Muscle layer of duodenum (tissue), 2 donors: ENCODE measurements around the gene PALB2.

Experiments
- H3K27ac ChIP-seq: one replicate; pipeline ENCODE4 v1.7.0; 2013; ENCODE audit warnings: mild to moderate bottlenecking, low read length
- H3K27me3 ChIP-seq: one replicate; pipeline ENCODE4 v1.7.0; 2013; ENCODE audit warnings: low read depth, mild to moderate bottlenecking, control low read depth, low read length
- H3K36me3 ChIP-seq, 2 donors: one replicate each; pipeline ENCODE4 v1.7.0; 2013; ENCODE audit warnings: low read length in 2 of 2, control low read depth in 1 of 2, mild to moderate bottlenecking in 1 of 2; ENCODE audit not compliant: insufficient read depth in 2 of 2, control insufficient read depth in 1 of 2
- H3K4me1 ChIP-seq, 2 donors: one replicate each; pipeline ENCODE4 v1.7.0; 2013; ENCODE audit warnings: low read length in 2 of 2, mild to moderate bottlenecking in 2 of 2, control low read depth in 1 of 2, moderate library complexity in 1 of 2; ENCODE audit not compliant: insufficient read depth in 2 of 2, control insufficient read depth in 1 of 2
- H3K4me3 ChIP-seq, 2 donors: one replicate each; pipeline ENCODE4 v1.7.0; 2013; ENCODE audit warnings: low read length in 2 of 2, low read depth in 1 of 2, mild to moderate bottlenecking in 1 of 2
- H3K9me3 ChIP-seq, 2 donors: one replicate each; pipeline ENCODE4 v1.7.0; 2013; ENCODE audit warnings: low read length in 2 of 2, control low read depth in 1 of 2, mild to moderate bottlenecking in 1 of 2; ENCODE audit not compliant: control insufficient read depth in 1 of 2
- donor health status: healthy.

Gene PALB2

GRCh38 chr16:23562505-23562904 is 78.6 kb downstream of the PALB2 start:
- H3K36me3 ChIP-seq: peaks cover 64 to 86% of the 10 kb centered on the region in 2 donors
- no peak overlapping the region for H3K27ac ChIP-seq
- H3K4me1 ChIP-seq: peaks cover 0 to 26% of the 10 kb centered on the region in 2 donors

GRCh38 chr16:23561586-23561985 is 79.5 kb downstream of the PALB2 start:
- Histone ChIP-seq H3K9me3 (no peaks in the 10 kb centered on the region), H3K27ac (no peak overlapping the region), H3K27me3 (no peaks in the 10 kb centered on the region), H3K4me3 (no peak overlapping the region), H3K36me3 (peaks cover 55 to 77% of the 10 kb centered on the region in 2 donors), H3K4me1 (peaks cover 0 to 31% of the 10 kb centered on the region in 2 donors)

More at GRCh38 chr16:23562505-23562904, 78.6 kb downstream of the PALB2 start:
- no peak overlapping the region for H3K4me3 ChIP-seq
- no peaks in the 10 kb centered on the region for H3K27me3 ChIP-seq
- H3K9me3 ChIP-seq: no peaks in the 10 kb centered on the region

GRCh38 chr16:23557779-23558702 is 83.1 kb downstream of the PALB2 start:
- Histone ChIP-seq H3K27ac (peak overlapping the region; percentile 92), H3K4me1 (peaks cover 0 to 38% of the 10 kb centered on the region in 2 donors), H3K36me3 (peaks cover 31 to 44% of the 10 kb centered on the region in 2 donors)

GRCh38 chr16:23556881-23557778 is 84.0 kb downstream of the PALB2 start, which contains the start of the genes EARS2 and UBFD1:
Gene EARS2, minus strand, starts transcription at chr16:23557350. Its CDS starts 7 bp downstream, at chr16:23557343.
Gene UBFD1, plus strand, starts transcription at chr16:23557727. Its CDS starts 16 bp downstream, at chr16:23557743.
- H3K27me3 ChIP-seq: no peaks in the 10 kb centered on the region
- no peaks in the 10 kb centered on the region for H3K9me3 ChIP-seq
- H3K4me1 ChIP-seq: peaks cover 0 to 38% of the 10 kb centered on the region in 2 donors
- H3K4me3 ChIP-seq: peak within 1 kb of the TSS; percentile 87 to 94
- H3K27ac ChIP-seq: peak within 1 kb of the TSS; percentile 92
- peaks cover 25 to 42% of the 10 kb centered on the region in 2 donors for H3K36me3 ChIP-seq

More at GRCh38 chr16:23557779-23558702, 83.1 kb downstream of the PALB2 start:
- no peaks in the 10 kb centered on the region for H3K27me3 ChIP-seq
- H3K9me3 ChIP-seq: no peaks in the 10 kb centered on the region
- H3K4me3 ChIP-seq: peak overlapping the region; percentile 87 to 94

GRCh38 chr16:23554536-23554935 is 86.6 kb downstream of the PALB2 start:
- Histone ChIP-seq H3K4me1 (peaks cover 0 to 25% of the 10 kb centered on the region in 2 donors), H3K27me3 (no peaks in the 10 kb centered on the region), H3K9me3 (no peaks in the 10 kb centered on the region), H3K4me3 (no peak overlapping the region), H3K36me3 (peaks cover 18 to 36% of the 10 kb centered on the region in 2 donors), H3K27ac (no peak overlapping the region)
